PC-9 (cell line): Measurements from ENCODE around the gene ADARB2.

ENCODE experiments used
- CTCF ChIP-seq: fragments of 200-600 bp; sonication (generic); conservative IDR thresholded peaks from 2 replicates; pipeline ENCODE4 v1.6.1; 2017; ENCODE audit warnings: mixed run types, antibody characterized with exemption, mild to moderate bottlenecking, moderate library complexity
- EZH2 ChIP-seq: fragments of 200-600 bp; sonication (generic); IDR thresholded peaks from 2 replicates; pipeline ENCODE4 v1.8.0; 2017; ENCODE audit warnings: antibody characterized with exemption, low read depth

- TF ChIP-seq CTCF (no peak), EZH2 (no peak)
These were observed 533.6 kb downstream of the ADARB2 start for GRCh38 chr10:1203704-1204103.
